Fibroblast of villous mesenchyme (primary cell): ENCODE data around the gene GPR12. TPM values are rescaled to one million over a fixed set of nuclear protein-coding genes. Genes with fewer than 3 reads are reported as not detected.

Experiments
- DNase-seq: peaks from one replicate; pipeline ENCODE4 v3.0.0-alpha.2; 2010; ENCODE audit warnings: low read depth
- H3K4me3 ChIP-seq: 2 replicates; pipeline ENCODE4 v1.5.1; 2011; ENCODE audit warnings: low read depth, mild to moderate bottlenecking, low read length
- CTCF ChIP-seq: IDR thresholded peaks from 2 replicates; pipeline ENCODE4 v1.5.1; 2012; ENCODE audit warnings: low read depth, mild to moderate bottlenecking, low read length; ENCODE audit not compliant: insufficient read depth
- total RNA-seq: library from RNA; depleted of rRNA; stranded (reverse); fragments of >200 nt; gene quantifications from 2 replicates; pipeline ENCODE4 v1.2.3, GENCODE V29; 2012

Gene GPR12
- total RNA-seq, 1 donor: not detected

- DNase-seq: no peak
- no peak overlapping the region for H3K4me3 ChIP-seq
- TF ChIP-seq CTCF: no peak
Measured at GRCh38 chr13:26749285-26749684, 11.3 kb downstream of the GPR12 start.

GRCh38 chr13:26747706-26748105 lies 12.9 kb downstream of the GPR12 start:
- no peak for DNase-seq
- TF ChIP-seq CTCF: no peak
- no peak overlapping the region for H3K4me3 ChIP-seq

- no peak for DNase-seq
- no peak overlapping the region for H3K4me3 ChIP-seq
- TF ChIP-seq CTCF: no peak
Measured at GRCh38 chr13:26743971-26744370, 16.6 kb downstream of the GPR12 start.

- no peak for DNase-seq
- no peak for TF ChIP-seq CTCF
- H3K4me3 ChIP-seq: no peak overlapping the region
Measured at GRCh38 chr13:26742691-26743358, 17.8 kb downstream of the GPR12 start.

GRCh38 chr13:26735677-26736076 lies 24.9 kb downstream of the GPR12 start:
- no peak for DNase-seq
- H3K4me3 ChIP-seq: no peak overlapping the region
- TF ChIP-seq CTCF: no peak

GRCh38 chr13:26727633-26728032 lies 33.0 kb downstream of the GPR12 start:
- no peak overlapping the region for H3K4me3 ChIP-seq
- TF ChIP-seq CTCF: no peak
- no peak for DNase-seq

GRCh38 chr13:26727122-26727521 lies 33.5 kb downstream of the GPR12 start:
- H3K4me3 ChIP-seq: no peak overlapping the region
- TF ChIP-seq CTCF: no peak

More at GRCh38 chr13:26727122-26727521, 33.5 kb downstream of the GPR12 start:
- DNase-seq: no peak
